SK-N-SH treated with all-trans-retinoic acid at 6 μM for 48 hours (cell line): ENCODE results near the gene RMND5A.

Experiments used
- ATAC-seq: fragments of 200-7000 bp; cut with Tn5 transposase; 3 replicates; pipeline ENCODE4 v1.9.1; 2020; ENCODE audit warnings: mild to moderate bottlenecking, moderate library complexity
- BACH2 ChIP-seq: fragments of 250-450 bp; sonication (Bioruptor Pico); IDR thresholded peaks from 2 replicates; pipeline ENCODE4 v1.9.0; 2021; ENCODE audit warnings: mild to moderate bottlenecking, borderline replicate concordance
- CSDC2 ChIP-seq: fragments of 250-450 bp; sonication (Bioruptor Pico); IDR thresholded peaks from 2 replicates; pipeline ENCODE4 v1.5.0; 2020; ENCODE audit warnings: mild to moderate bottlenecking, moderate library complexity
- ESRRG ChIP-seq: fragments of 250-450 bp; sonication (Bioruptor Pico); IDR thresholded peaks from 2 replicates; pipeline ENCODE4 v1.6.1; 2021; ENCODE audit warnings: mild to moderate bottlenecking
- PPARA ChIP-seq: fragments of 250-450 bp; sonication (Bioruptor Pico); IDR thresholded peaks from 2 replicates; pipeline ENCODE4 v1.5.0; 2020; ENCODE audit warnings: mild to moderate bottlenecking, borderline replicate concordance
- SNAI2 ChIP-seq: fragments of 250-450 bp; sonication (Bioruptor Pico); IDR thresholded peaks from 2 replicates; pipeline ENCODE4 v1.5.0; 2020; ENCODE audit warnings: mild to moderate bottlenecking, moderate library complexity
- TCF4 ChIP-seq: fragments of 250-450 bp; sonication (Bioruptor Pico); IDR thresholded peaks from 2 replicates; pipeline ENCODE4 v1.8.0; 2021; ENCODE audit warnings: mild to moderate bottlenecking, moderate library complexity, borderline replicate concordance
- TOX ChIP-seq: fragments of 250-450 bp; sonication (Bioruptor Pico); IDR thresholded peaks from 2 replicates; pipeline ENCODE4 v1.8.0; 2021; ENCODE audit warnings: mild to moderate bottlenecking, moderate library complexity, borderline replicate concordance
- ZC3H10 ChIP-seq: fragments of 250-450 bp; sonication (Bioruptor Pico); IDR thresholded peaks from 2 replicates; pipeline ENCODE4 v1.5.1; 2021; ENCODE audit warnings: mild to moderate bottlenecking, moderate library complexity
- ZFP3 ChIP-seq: fragments of 250-450 bp; sonication (Bioruptor Pico); IDR thresholded peaks from 2 replicates; pipeline ENCODE4 v1.5.0; 2020; ENCODE audit warnings: mild to moderate bottlenecking, moderate library complexity
- ZFP30 ChIP-seq: fragments of 450-650 bp; formaldehyde crosslinking; IDR thresholded peaks from 2 replicates; pipeline ENCODE4 v1.5.0; 2022; ENCODE audit warnings: mild to moderate bottlenecking, moderate library complexity
- ZNF565 ChIP-seq: fragments of 450-650 bp; formaldehyde crosslinking; conservative IDR thresholded peaks from 2 replicates; pipeline ENCODE4 v1.5.0; 2020; ENCODE audit warnings: low read depth, mild to moderate bottlenecking, moderate library complexity
- ZNF70 ChIP-seq: fragments of 450-650 bp; formaldehyde crosslinking; IDR thresholded peaks from 2 replicates; pipeline ENCODE4 v1.5.0; 2020; ENCODE audit warnings: mild to moderate bottlenecking, moderate library complexity
- ZNF8 ChIP-seq: fragments of 450-650 bp; formaldehyde crosslinking; IDR thresholded peaks from 2 replicates; pipeline ENCODE4 v1.5.0; 2020; ENCODE audit warnings: mild to moderate bottlenecking, moderate library complexity
- TF ChIP-seq, protein P1 (sequence below): fragments of 250-450 bp; sonication (Bioruptor Pico); IDR thresholded peaks from 2 replicates; pipeline ENCODE4 v1.5.0; 2020; ENCODE audit warnings: mild to moderate bottlenecking, moderate library complexity
- TF ChIP-seq, protein P2 (sequence below): fragments of 250-450 bp; sonication (Bioruptor Pico); IDR thresholded peaks from 2 replicates; pipeline ENCODE4 v1.8.0; 2020; ENCODE audit warnings: mild to moderate bottlenecking, moderate library complexity, borderline replicate concordance
- TF ChIP-seq, protein P3 (sequence below): fragments of 250-450 bp; sonication (Bioruptor Pico); IDR thresholded peaks from 2 replicates; pipeline ENCODE4 v1.8.0; 2021; ENCODE audit warnings: low read depth, mild to moderate bottlenecking, moderate library complexity, borderline replicate concordance
- TF ChIP-seq, protein P4 (sequence below): fragments of 250-450 bp; sonication (Bioruptor Pico); IDR thresholded peaks from 2 replicates; pipeline ENCODE4 v1.5.1; 2020; ENCODE audit warnings: low read depth, mild to moderate bottlenecking, moderate library complexity

The RMND5A gene

DNA sequence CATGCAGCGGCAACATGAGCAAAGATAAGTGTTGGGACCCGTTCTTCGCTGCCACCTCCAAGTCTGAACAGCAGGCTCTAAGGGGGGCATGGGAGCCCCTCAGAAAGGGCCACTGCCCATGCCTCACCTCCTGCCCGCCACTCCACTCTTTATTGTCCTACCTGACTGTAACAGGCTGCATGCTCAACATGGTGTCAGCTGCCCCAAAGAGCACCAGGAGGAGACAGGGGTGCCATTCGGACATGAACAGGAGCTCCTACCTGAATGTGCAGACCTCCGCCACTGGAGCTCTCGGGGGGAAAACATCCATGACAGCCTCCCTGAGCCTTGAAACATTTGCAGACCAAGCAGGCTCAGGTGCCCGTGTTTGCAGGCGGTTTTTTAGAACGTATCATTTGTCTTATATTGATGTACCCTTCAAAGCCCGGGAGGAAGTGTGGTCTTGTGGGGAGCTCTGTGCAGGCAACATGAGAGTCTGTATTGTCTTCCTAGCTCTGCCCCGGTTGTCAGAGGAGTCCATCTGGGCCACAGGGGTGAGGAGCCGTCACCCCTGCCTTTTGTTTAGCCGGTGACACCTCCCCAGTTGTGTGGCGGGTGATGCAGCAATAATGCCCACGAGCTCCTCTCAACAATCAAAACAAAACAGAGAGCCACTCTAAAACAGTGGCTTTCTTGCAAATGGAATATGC lies 105.7 kb downstream of the RMND5A start:
- ATAC-seq, result no peak
- TF ChIP-seq ESRRG (CRISPR knock-in tag) (no peak), CSDC2 (no peak), TCF4 (CRISPR knock-in tag) (no peak), ZC3H10 (no peak), ZFP3 (CRISPR knock-in tag) (no peak), BACH2 (CRISPR knock-in tag) (no peak), ZNF70 (CRISPR knock-in tag) (no peak), ZFP30 (CRISPR knock-in tag) (no peak), TOX (CRISPR knock-in tag) (no peak), SNAI2 (CRISPR knock-in tag) (no peak), PPARA (no peak), ZNF8 (CRISPR knock-in tag) (no peak)
- TF ChIP-seq, protein P1, sequence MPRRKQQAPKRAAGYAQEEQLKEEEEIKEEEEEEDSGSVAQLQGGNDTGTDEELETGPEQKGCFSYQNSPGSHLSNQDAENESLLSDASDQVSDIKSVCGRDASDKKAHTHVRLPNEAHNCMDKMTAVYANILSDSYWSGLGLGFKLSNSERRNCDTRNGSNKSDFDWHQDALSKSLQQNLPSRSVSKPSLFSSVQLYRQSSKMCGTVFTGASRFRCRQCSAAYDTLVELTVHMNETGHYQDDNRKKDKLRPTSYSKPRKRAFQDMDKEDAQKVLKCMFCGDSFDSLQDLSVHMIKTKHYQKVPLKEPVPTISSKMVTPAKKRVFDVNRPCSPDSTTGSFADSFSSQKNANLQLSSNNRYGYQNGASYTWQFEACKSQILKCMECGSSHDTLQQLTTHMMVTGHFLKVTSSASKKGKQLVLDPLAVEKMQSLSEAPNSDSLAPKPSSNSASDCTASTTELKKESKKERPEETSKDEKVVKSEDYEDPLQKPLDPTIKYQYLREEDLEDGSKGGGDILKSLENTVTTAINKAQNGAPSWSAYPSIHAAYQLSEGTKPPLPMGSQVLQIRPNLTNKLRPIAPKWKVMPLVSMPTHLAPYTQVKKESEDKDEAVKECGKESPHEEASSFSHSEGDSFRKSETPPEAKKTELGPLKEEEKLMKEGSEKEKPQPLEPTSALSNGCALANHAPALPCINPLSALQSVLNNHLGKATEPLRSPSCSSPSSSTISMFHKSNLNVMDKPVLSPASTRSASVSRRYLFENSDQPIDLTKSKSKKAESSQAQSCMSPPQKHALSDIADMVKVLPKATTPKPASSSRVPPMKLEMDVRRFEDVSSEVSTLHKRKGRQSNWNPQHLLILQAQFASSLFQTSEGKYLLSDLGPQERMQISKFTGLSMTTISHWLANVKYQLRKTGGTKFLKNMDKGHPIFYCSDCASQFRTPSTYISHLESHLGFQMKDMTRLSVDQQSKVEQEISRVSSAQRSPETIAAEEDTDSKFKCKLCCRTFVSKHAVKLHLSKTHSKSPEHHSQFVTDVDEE (CRISPR knock-in tag), result no peak
- TF ChIP-seq, protein P2, sequence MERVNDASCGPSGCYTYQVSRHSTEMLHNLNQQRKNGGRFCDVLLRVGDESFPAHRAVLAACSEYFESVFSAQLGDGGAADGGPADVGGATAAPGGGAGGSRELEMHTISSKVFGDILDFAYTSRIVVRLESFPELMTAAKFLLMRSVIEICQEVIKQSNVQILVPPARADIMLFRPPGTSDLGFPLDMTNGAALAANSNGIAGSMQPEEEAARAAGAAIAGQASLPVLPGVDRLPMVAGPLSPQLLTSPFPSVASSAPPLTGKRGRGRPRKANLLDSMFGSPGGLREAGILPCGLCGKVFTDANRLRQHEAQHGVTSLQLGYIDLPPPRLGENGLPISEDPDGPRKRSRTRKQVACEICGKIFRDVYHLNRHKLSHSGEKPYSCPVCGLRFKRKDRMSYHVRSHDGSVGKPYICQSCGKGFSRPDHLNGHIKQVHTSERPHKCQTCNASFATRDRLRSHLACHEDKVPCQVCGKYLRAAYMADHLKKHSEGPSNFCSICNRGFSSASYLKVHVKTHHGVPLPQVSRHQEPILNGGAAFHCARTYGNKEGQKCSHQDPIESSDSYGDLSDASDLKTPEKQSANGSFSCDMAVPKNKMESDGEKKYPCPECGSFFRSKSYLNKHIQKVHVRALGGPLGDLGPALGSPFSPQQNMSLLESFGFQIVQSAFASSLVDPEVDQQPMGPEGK (CRISPR knock-in tag), result no peak
- TF ChIP-seq, protein P3, sequence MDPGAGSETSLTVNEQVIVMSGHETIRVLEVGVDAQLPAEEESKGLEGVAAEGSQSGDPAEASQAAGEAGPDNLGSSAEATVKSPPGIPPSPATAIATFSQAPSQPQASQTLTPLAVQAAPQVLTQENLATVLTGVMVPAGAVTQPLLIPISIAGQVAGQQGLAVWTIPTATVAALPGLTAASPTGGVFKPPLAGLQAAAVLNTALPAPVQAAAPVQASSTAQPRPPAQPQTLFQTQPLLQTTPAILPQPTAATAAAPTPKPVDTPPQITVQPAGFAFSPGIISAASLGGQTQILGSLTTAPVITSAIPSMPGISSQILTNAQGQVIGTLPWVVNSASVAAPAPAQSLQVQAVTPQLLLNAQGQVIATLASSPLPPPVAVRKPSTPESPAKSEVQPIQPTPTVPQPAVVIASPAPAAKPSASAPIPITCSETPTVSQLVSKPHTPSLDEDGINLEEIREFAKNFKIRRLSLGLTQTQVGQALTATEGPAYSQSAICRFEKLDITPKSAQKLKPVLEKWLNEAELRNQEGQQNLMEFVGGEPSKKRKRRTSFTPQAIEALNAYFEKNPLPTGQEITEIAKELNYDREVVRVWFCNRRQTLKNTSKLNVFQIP, result no peak
- TF ChIP-seq, protein P4, sequence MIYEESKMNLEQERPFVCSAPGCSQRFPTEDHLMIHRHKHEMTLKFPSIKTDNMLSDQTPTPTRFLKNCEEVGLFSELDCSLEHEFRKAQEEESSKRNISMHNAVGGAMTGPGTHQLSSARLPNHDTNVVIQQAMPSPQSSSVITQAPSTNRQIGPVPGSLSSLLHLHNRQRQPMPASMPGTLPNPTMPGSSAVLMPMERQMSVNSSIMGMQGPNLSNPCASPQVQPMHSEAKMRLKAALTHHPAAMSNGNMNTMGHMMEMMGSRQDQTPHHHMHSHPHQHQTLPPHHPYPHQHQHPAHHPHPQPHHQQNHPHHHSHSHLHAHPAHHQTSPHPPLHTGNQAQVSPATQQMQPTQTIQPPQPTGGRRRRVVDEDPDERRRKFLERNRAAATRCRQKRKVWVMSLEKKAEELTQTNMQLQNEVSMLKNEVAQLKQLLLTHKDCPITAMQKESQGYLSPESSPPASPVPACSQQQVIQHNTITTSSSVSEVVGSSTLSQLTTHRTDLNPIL (CRISPR knock-in tag), result no peak

DNA sequence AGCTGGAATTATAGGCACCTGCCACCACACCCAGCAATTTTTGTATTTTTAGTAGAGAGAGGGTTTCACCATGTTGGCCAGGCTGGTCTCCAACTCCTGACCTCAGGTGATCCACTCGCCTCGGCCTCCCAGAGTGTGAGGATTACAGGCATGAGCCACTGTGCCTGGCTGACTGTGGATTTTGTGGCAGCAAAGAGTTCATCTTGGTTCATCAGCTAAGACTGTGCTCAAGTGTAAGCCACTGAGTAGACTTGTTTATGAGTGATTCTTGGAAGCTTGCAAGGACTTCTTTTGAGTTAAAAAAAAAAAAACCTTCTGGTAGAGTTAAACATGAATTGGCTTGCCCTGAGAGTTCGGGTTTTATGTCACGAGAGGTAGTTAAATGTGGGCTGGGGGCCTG lies 106.9 kb downstream of the RMND5A start:
- TF ChIP-seq ZNF565 (no peak), SNAI2 (CRISPR knock-in tag) (no peak), ZFP3 (CRISPR knock-in tag) (no peak)
- no peak for ATAC-seq
